ENCODE data around the gene B4GALNT3. TPM values are rescaled to one million over a fixed set of nuclear protein-coding genes. Genes with fewer than 3 reads are reported as not detected.

Gene B4GALNT3
- total RNA-seq, 1 donor from 2014 or later: 43.4 TPM

- no peak for TF ChIP-seq CTCF (IDR thresholded peaks at IDR 0.05; ENCODE audit: borderline replicate concordance)
- intact Hi-C loops (cut with micrococcal nuclease): no loop called here
- no peaks in the 10 kb centered on the region for H3K27me3 ChIP-seq (ENCODE audit: low read depth)
- peaks cover 59% of the 10 kb centered on the region for H3K4me1 ChIP-seq
- H3K9me3 ChIP-seq (replicated peaks): no peaks in the 10 kb centered on the region
- H3K27ac ChIP-seq (replicated peaks): peak overlapping the region; percentile 57
- DNase-seq: no peak
- no peak overlapping the region for H3K4me3 ChIP-seq
- no peaks in the 10 kb centered on the region for H3K36me3 ChIP-seq
These were observed 43.5 kb downstream of the B4GALNT3 start for GRCh38 chr12:503111-503761.

GRCh38 chr12:505221-505620, 45.5 kb downstream of the B4GALNT3 start:
- H3K4me1 ChIP-seq: peaks cover 66% of the 10 kb centered on the region
- H3K27ac ChIP-seq (replicated peaks): no peak overlapping the region
- TF ChIP-seq CTCF (IDR thresholded peaks at IDR 0.05; ENCODE audit: borderline replicate concordance): no peak
- no peaks in the 10 kb centered on the region for H3K27me3 ChIP-seq (ENCODE audit: low read depth)
- DNase-seq: no peak
- intact Hi-C loops (cut with micrococcal nuclease): no loop called here
- H3K9me3 ChIP-seq (replicated peaks): no peaks in the 10 kb centered on the region
- no peaks in the 10 kb centered on the region for H3K36me3 ChIP-seq
- H3K4me3 ChIP-seq: no peak overlapping the region

- no peak overlapping the region for H3K27ac ChIP-seq (replicated peaks)
- no peak for TF ChIP-seq CTCF (IDR thresholded peaks at IDR 0.05; ENCODE audit: borderline replicate concordance)
- no peak overlapping the region for H3K4me3 ChIP-seq
- intact Hi-C loops (cut with micrococcal nuclease): no loop called here
- no peak for DNase-seq
- H3K36me3 ChIP-seq: no peaks in the 10 kb centered on the region
- H3K9me3 ChIP-seq (replicated peaks): no peaks in the 10 kb centered on the region
- H3K4me1 ChIP-seq: peaks cover 57% of the 10 kb centered on the region
- H3K27me3 ChIP-seq (ENCODE audit: low read depth): no peaks in the 10 kb centered on the region
These were observed 47.7 kb downstream of the B4GALNT3 start for GRCh38 chr12:507391-507796.

- DNase-seq: no peak
- intact Hi-C loops (cut with micrococcal nuclease): no loop called here
- Histone ChIP-seq H3K9me3 (replicated peaks) (no peaks in the 10 kb centered on the region), H3K36me3 (no peaks in the 10 kb centered on the region), H3K4me3 (no peak overlapping the region), H3K27me3 (ENCODE audit: low read depth) (no peaks in the 10 kb centered on the region), H3K4me1 (peaks cover 51% of the 10 kb centered on the region), H3K27ac (replicated peaks) (no peak overlapping the region)
- no peak for TF ChIP-seq CTCF (IDR thresholded peaks at IDR 0.05; ENCODE audit: borderline replicate concordance)
These were observed 48.4 kb downstream of the B4GALNT3 start for GRCh38 chr12:508145-508544.

- H3K27ac ChIP-seq (replicated peaks): no peak overlapping the region
- H3K9me3 ChIP-seq (replicated peaks): no peaks in the 10 kb centered on the region
These were observed 49.1 kb downstream of the B4GALNT3 start for GRCh38 chr12:508795-509194.

More at GRCh38 chr12:508795-509194, 49.1 kb downstream of the B4GALNT3 start:
- Histone ChIP-seq H3K4me1 (peaks cover 51% of the 10 kb centered on the region), H3K4me3 (no peak overlapping the region), H3K36me3 (no peaks in the 10 kb centered on the region), H3K27me3 (ENCODE audit: low read depth) (no peaks in the 10 kb centered on the region)
- no peak for TF ChIP-seq CTCF (IDR thresholded peaks at IDR 0.05; ENCODE audit: borderline replicate concordance)
- DNase-seq: no peak
- intact Hi-C loops (cut with micrococcal nuclease): no loop called here
